ENCODE results near the gene PELI3.
"Not testable (repeated sequence)": the region's sequence is repeated elsewhere in the genome, so short reads cannot be mapped to it uniquely, and the experiment has no call there.

The PELI3 gene

GRCh38 chr11:66421492-66422205 lies 45.1 kb upstream of the PELI3 start:
- TF ChIP-seq CTCF (IDR thresholded peaks at IDR 0.05; ENCODE audit: low read depth, low read length, missing control alignments), result no peak
- peak; percentile 76 for DNase-seq (ENCODE audit: low read depth)
- H3K4me3 ChIP-seq (ENCODE audit: low read depth, low read length), result no peak overlapping the region
- in situ Hi-C loops (cut with HindIII; ENCODE audit: low sequenced_read_pairs), result no loop called here

GRCh38 chr11:66426314-66426713 lies 40.4 kb upstream of the PELI3 start:
- H3K4me3 ChIP-seq (ENCODE audit: low read depth, low read length), result no peak overlapping the region
- in situ Hi-C loops (cut with HindIII; ENCODE audit: low sequenced_read_pairs), result no loop called here
- TF ChIP-seq CTCF (IDR thresholded peaks at IDR 0.05; ENCODE audit: low read depth, low read length, missing control alignments), result no peak
- no peak for DNase-seq (ENCODE audit: low read depth)

GRCh38 chr11:66428933-66429332 lies 37.8 kb upstream of the PELI3 start:
- no peak for DNase-seq (ENCODE audit: low read depth)
- TF ChIP-seq CTCF (IDR thresholded peaks at IDR 0.05; ENCODE audit: low read depth, low read length, missing control alignments), result no peak
- no peak overlapping the region for H3K4me3 ChIP-seq (ENCODE audit: low read depth, low read length)
- in situ Hi-C loops (cut with HindIII; ENCODE audit: low sequenced_read_pairs), result no loop called here

- H3K4me3 ChIP-seq (ENCODE audit: low read depth, low read length), result no peak overlapping the region
- peak; percentile 49 for DNase-seq (ENCODE audit: low read depth)
- peak; percentile 83 for TF ChIP-seq CTCF (IDR thresholded peaks at IDR 0.05; ENCODE audit: low read depth, low read length, missing control alignments)
- in situ Hi-C loops (cut with HindIII; ENCODE audit: low sequenced_read_pairs), result no loop called here
Observed at GRCh38 chr11:66429983-66430602, 36.6 kb upstream of the PELI3 start.

GRCh38 chr11:66431287-66431686 lies 35.4 kb upstream of the PELI3 start:
- in situ Hi-C loops (cut with HindIII; ENCODE audit: low sequenced_read_pairs); H3K4me3 ChIP-seq (ENCODE audit: low read depth, low read length); DNase-seq (ENCODE audit: low read depth): not testable (repeated sequence)

GRCh38 chr11:66431871-66432329 lies 34.8 kb upstream of the PELI3 start:
- in situ Hi-C loops (cut with HindIII; ENCODE audit: low sequenced_read_pairs); DNase-seq (ENCODE audit: low read depth); H3K4me3 ChIP-seq (ENCODE audit: low read depth, low read length): not testable (repeated sequence)

- in situ Hi-C loops (cut with HindIII; ENCODE audit: low sequenced_read_pairs), result no loop called here
- TF ChIP-seq CTCF (IDR thresholded peaks at IDR 0.05; ENCODE audit: low read depth, low read length, missing control alignments), result no peak
- H3K4me3 ChIP-seq (ENCODE audit: low read depth, low read length), result no peak overlapping the region
- DNase-seq (ENCODE audit: low read depth), result no peak
Observed at GRCh38 chr11:66432597-66432996, 34.1 kb upstream of the PELI3 start.
